Thyroid gland (tissue), 4 donors: ENCODE results near the gene CACNG4.

Experiments
- POLR2A ChIP-seq, 2 donors: fragments of 450-650 bp; IDR thresholded peaks; one replicate each; pipeline ENCODE4 v1.6.1; 2017; ENCODE audit warnings: antibody characterized with exemption in 2 of 2, mild to moderate bottlenecking in 2 of 2, moderate library complexity in 1 of 2
- TF ChIP-seq, protein P1 (sequence below), 6 experiments: fragments of 200-600 bp in 3 of 6; fragments of 450-650 bp in 3 of 6; sonication (generic) in 3 of 6; IDR thresholded peaks; one replicate each; pipeline ENCODE4 v1.5.1; 2016 to 2019; ENCODE audit warnings: antibody characterized with exemption in 6 of 6, mild to moderate bottlenecking in 2 of 6, inconsistent platforms in 1 of 6, moderate library complexity in 1 of 6

DNA sequence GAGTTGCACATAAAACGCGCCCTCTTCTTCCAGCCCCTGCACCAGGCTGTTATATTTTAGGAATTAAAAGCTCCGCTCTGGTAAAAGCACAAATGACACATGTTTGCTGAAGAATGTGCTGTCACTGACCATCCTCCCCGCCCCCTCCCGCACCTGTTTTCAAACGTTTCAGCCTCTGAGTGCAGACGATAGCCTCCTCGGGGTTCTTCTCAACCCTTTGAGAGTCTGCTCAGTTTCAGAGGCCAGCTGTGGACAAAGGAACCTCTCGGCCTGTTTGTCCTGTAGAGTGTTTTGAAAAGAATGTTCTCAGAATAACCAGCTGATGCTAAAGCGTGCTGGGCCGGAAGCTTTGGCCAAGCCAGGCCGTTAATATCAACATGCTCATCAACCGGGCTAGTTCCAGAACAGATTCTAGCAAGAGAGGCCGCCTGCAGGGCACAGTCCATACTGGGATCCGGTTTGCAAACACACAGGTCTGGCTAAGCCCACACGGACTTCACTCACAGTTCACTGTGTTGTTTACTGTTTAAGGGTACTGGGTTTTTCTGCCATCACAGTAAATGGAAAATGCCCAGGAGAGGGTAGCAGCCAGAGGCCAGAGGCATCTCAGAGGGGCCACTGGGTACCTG is 6.4 kb upstream of the CACNG4 start:
- TF ChIP-seq, protein P1, sequence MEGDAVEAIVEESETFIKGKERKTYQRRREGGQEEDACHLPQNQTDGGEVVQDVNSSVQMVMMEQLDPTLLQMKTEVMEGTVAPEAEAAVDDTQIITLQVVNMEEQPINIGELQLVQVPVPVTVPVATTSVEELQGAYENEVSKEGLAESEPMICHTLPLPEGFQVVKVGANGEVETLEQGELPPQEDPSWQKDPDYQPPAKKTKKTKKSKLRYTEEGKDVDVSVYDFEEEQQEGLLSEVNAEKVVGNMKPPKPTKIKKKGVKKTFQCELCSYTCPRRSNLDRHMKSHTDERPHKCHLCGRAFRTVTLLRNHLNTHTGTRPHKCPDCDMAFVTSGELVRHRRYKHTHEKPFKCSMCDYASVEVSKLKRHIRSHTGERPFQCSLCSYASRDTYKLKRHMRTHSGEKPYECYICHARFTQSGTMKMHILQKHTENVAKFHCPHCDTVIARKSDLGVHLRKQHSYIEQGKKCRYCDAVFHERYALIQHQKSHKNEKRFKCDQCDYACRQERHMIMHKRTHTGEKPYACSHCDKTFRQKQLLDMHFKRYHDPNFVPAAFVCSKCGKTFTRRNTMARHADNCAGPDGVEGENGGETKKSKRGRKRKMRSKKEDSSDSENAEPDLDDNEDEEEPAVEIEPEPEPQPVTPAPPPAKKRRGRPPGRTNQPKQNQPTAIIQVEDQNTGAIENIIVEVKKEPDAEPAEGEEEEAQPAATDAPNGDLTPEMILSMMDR (IDR thresholded peaks at IDR 0.05): peak in 1 of 6 experiments; percentile 23
- peak in 1 of 2 donors; percentile 9 for TF ChIP-seq POLR2A (IDR thresholded peaks at IDR 0.05)
